ENCODE data around the gene DLG2. TPM values are rescaled to one million over a fixed set of nuclear protein-coding genes. Genes with fewer than 3 reads are reported as not detected.
"Not testable (repeated sequence)": the region's sequence is repeated elsewhere in the genome, so short reads cannot be mapped to it uniquely, and the experiment has no call there.

Gene DLG2
- total RNA-seq, 4 donors from 2014 or later: 1.3 to 4.7 (median 2.4) TPM

DNA sequence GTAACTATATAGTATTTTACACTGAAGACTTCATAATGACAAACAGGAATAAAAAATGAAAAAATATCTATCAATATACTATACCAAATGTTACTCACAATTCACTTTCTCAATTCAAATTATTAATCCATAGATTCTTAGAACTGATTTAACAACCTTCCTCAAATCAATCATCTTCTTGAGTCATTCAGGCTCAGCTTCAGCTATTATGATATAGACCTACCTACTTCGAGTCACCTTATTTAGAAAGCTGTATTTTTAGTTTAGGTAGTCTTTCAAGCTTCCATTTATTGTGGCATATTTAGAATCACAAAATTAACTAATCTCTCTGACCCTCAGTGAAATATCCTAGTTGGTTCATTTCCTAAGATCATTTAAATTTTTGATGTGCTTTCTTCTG is 29.6 kb upstream of the DLG2 start:
- peaks cover 0 to 34% of the 10 kb centered on the region in 2 donors for H3K36me3 ChIP-seq

DNA sequence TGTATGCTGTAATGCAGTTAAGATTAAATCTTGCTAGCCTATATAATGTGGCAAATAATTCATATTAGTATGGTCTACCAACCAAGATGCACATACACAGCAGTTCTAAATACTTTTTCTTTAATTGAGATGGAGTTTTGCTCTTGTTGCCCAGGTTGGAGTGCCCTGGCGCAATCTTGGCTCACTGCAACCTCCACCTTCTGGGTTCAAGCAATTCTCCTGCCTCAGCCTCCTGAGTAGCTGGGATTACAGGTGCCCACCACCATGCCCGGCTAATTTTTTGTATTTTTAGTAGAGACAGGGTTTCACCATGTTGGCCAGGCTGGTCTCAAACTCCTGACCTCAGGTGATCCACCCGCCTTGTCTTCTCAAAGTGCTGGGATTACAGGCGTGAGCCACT is 27.2 kb upstream of the DLG2 start:
- ATAC-seq; DNase-seq; H3K4me3 ChIP-seq; intact Hi-C loops (cut with DNase I; ENCODE audit: low total_unique reads); H3K27me3 ChIP-seq; H3K9me3 ChIP-seq; H3K27ac ChIP-seq: not testable (repeated sequence)
- in situ Hi-C loops (cut with MboI; ENCODE audit: low sequenced_read_pairs in 4 of 4): loop anchor here in 1 of 4 donors (25.0 kb wide), 1 partner anchor 383 kb away; no protein-coding TSS in a partner anchor
- H3K36me3 ChIP-seq: peaks cover 0 to 34% of the 10 kb centered on the region in 2 donors
- H3K4me1 ChIP-seq: peaks cover 25% of the 10 kb centered on the region in 2 donors

More for the DNA sequence above, 29.6 kb upstream of the DLG2 start:
- DNase-seq: no peak
- TF ChIP-seq, protein P1, sequence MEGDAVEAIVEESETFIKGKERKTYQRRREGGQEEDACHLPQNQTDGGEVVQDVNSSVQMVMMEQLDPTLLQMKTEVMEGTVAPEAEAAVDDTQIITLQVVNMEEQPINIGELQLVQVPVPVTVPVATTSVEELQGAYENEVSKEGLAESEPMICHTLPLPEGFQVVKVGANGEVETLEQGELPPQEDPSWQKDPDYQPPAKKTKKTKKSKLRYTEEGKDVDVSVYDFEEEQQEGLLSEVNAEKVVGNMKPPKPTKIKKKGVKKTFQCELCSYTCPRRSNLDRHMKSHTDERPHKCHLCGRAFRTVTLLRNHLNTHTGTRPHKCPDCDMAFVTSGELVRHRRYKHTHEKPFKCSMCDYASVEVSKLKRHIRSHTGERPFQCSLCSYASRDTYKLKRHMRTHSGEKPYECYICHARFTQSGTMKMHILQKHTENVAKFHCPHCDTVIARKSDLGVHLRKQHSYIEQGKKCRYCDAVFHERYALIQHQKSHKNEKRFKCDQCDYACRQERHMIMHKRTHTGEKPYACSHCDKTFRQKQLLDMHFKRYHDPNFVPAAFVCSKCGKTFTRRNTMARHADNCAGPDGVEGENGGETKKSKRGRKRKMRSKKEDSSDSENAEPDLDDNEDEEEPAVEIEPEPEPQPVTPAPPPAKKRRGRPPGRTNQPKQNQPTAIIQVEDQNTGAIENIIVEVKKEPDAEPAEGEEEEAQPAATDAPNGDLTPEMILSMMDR (IDR thresholded peaks at IDR 0.05 in 4 of 5, conservative IDR thresholded peaks at IDR 0.05 in 1 of 5): no peak
- TF ChIP-seq POLR2A (IDR thresholded peaks at IDR 0.05): no peak
- ATAC-seq: no peak
- intact Hi-C loops (cut with DNase I; ENCODE audit: low total_unique reads) (no loop called here), in situ Hi-C loops (cut with MboI; ENCODE audit: low sequenced_read_pairs in 4 of 4) (loop anchor here in 1 of 4 donors (25.0 kb wide), 1 partner anchor 381 kb away; no protein-coding TSS in a partner anchor)
- no peaks in the 10 kb centered on the region for H3K9me3 ChIP-seq
- peaks cover 48 to 50% of the 10 kb centered on the region in 2 donors for H3K4me1 ChIP-seq
- H3K4me3 ChIP-seq: no peak overlapping the region
- H3K27me3 ChIP-seq: no peaks in the 10 kb centered on the region
- H3K27ac ChIP-seq: no peak overlapping the region

DNA sequence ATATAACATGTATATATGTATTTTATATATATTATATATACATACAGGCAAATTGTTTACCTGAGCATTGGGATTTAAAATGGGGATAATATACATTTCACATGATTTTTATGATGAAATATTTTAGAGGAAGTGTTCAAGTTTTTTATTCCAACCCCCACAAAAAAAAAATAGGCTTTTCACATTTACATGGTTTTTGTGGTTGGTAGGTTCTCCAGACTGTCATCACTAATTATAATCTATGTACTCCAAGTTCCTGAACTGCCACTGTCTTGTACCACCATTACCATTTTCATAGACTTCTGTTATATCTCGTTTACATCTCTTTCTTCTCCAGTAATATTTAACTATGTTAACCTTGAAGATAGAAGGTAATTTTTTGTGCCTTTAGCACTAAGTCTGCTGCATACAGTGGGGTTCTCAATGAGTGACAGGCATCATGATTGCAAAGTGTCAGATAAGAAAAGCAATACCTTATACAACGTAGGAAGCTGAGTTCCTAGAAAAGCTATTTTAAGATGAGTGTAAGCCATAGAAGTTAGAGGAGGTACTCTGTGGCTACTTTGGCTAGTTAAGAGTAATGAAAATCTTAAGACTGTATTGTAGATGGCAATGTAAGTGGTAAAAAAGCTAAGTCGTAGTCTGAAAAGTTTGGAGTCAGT is 25.8 kb upstream of the DLG2 start:
- no peak for DNase-seq
- H3K4me1 ChIP-seq: peaks cover 11 to 24% of the 10 kb centered on the region in 2 donors
- ATAC-seq: no peak
- no peaks in the 10 kb centered on the region for H3K9me3 ChIP-seq
- in situ Hi-C loops (cut with MboI; ENCODE audit: low sequenced_read_pairs in 4 of 4) (loop anchor here in 1 of 4 donors (25.0 kb wide), 1 partner anchor 384 kb away; no protein-coding TSS in a partner anchor), intact Hi-C loops (cut with DNase I; ENCODE audit: low total_unique reads) (no loop called here)
- no peak overlapping the region for H3K27ac ChIP-seq
- TF ChIP-seq POLR2A (IDR thresholded peaks at IDR 0.05): no peak
- TF ChIP-seq, protein P1 (IDR thresholded peaks at IDR 0.05 in 4 of 5, conservative IDR thresholded peaks at IDR 0.05 in 1 of 5): no peak
- no peak overlapping the region for H3K4me3 ChIP-seq
- no peaks in the 10 kb centered on the region for H3K27me3 ChIP-seq
- peaks cover 0 to 24% of the 10 kb centered on the region in 2 donors for H3K36me3 ChIP-seq

DNA sequence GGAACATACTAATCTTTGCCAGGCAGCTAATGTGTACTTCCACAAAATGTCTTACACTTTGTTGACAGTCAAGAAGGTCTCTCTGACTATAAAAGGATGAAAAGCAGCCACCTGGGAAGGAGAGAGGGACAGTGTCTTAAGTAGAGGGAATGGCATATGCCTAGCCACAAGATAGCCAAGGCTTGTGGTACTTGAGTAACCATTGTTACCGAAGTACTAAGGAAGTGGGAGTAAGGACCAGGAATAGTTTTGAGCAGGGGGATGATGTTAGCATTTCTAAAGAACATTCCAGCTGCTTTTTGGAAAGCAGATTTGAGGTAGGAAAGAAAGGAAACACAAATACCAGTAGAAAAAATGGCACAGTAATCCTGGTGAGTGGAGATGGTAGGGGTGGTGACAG is 24.0 kb upstream of the DLG2 start:
- in situ Hi-C loops (cut with MboI; ENCODE audit: low sequenced_read_pairs in 4 of 4): loop anchor here in 1 of 4 donors (25.0 kb wide), 1 partner anchor 386 kb away; no protein-coding TSS in a partner anchor
- TF ChIP-seq, protein P1 (IDR thresholded peaks at IDR 0.05 in 4 of 5, conservative IDR thresholded peaks at IDR 0.05 in 1 of 5): no peak
- no peak for TF ChIP-seq POLR2A (IDR thresholded peaks at IDR 0.05)

DNA sequence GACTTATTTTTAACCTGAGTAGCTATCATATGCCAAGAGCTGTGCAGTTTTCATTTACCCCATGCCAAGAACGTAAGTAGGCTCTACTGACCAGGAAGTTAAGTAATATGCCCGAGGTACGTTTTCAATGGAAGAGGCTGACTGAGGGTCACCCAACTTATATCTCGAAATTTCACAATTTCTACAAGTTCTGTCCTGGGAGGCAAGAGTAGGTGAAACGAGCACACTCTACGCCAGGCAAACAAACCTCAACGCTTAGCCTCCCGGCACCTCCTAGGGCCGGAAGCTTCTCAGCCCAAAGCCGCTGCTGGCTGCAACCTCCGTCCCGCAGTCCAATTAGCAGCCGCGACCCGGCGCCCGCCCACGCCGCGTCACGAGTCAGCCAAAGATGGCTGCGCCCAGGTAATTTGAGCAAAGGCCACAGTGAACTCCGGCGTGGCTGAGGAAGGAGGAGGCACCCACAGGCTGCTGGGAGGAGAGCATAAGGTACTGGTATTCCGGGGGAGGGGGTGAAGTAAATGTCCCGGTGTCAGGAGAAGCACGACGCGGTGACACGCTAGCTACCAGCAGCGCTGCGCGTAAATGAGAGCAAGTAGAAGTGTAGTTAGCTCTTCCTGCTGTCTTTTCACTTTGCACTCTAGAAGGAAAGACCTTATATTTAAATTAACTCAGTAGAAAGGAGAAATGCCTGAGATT is 20.6 kb upstream of the DLG2 start, which contains the start of gene TMEM126A:
Gene TMEM126A, plus strand, starts transcription at position 364 of the 696 bp plus-strand sequence. CDS start 2,289 bp downstream, outside the sequence.
- intact Hi-C loops (cut with DNase I; ENCODE audit: low total_unique reads) (loop anchor here (1.0 to 5.0 kb wide), 3 partner anchors 17 to 600 kb away; partner anchors contain the start of gene CREBZF), in situ Hi-C loops (cut with MboI; ENCODE audit: low sequenced_read_pairs in 4 of 4) (loop anchor here in 1 of 4 donors (25.0 kb wide), 1 partner anchor 415 kb away; the partner anchor contains the start of gene PICALM)
- Histone ChIP-seq H3K27ac (peak within 1 kb of the TSS; percentile 80 to 89 (median 88)), H3K36me3 (no peaks in the 10 kb centered on the region), H3K4me3 (peak within 1 kb of the TSS; percentile 65 to 80 (median 72)), H3K4me1 (peaks cover 14 to 19% of the 10 kb centered on the region in 2 donors), H3K27me3 (no peaks in the 10 kb centered on the region), H3K9me3 (no peaks in the 10 kb centered on the region)
- TF ChIP-seq POLR2A (IDR thresholded peaks at IDR 0.05): peak; percentile 34 to 56
- TF ChIP-seq, protein P1 (IDR thresholded peaks at IDR 0.05 in 4 of 5, conservative IDR thresholded peaks at IDR 0.05 in 1 of 5): no peak
- ATAC-seq (peak; percentile 96), DNase-seq (peak; percentile 81 to 86)

More for the DNA sequence above, 24.0 kb upstream of the DLG2 start:
- H3K36me3 ChIP-seq: peaks cover 0 to 7% of the 10 kb centered on the region in 2 donors
- H3K4me3 ChIP-seq: no peak overlapping the region
- H3K27ac ChIP-seq: no peak overlapping the region
- no peaks in the 10 kb centered on the region for H3K9me3 ChIP-seq
- peaks cover 10 to 22% of the 10 kb centered on the region in 2 donors for H3K4me1 ChIP-seq
- no peak for ATAC-seq
- no peaks in the 10 kb centered on the region for H3K27me3 ChIP-seq
- DNase-seq: no peak
- intact Hi-C loops (cut with DNase I; ENCODE audit: low total_unique reads): no loop called here
